SK-N-DZ (cell line): ENCODE results near the gene ENDOD1.

ENCODE experiments used
- DNase-seq: peaks from one replicate; pipeline ENCODE4 v3.0.0-alpha.2; 2015; ENCODE audit warnings: low spot score

ENDOD1 gene

GRCh38 chr11:95170294-95170693, 80.6 kb downstream of the ENDOD1 start:
- DNase-seq = no peak

DNA sequence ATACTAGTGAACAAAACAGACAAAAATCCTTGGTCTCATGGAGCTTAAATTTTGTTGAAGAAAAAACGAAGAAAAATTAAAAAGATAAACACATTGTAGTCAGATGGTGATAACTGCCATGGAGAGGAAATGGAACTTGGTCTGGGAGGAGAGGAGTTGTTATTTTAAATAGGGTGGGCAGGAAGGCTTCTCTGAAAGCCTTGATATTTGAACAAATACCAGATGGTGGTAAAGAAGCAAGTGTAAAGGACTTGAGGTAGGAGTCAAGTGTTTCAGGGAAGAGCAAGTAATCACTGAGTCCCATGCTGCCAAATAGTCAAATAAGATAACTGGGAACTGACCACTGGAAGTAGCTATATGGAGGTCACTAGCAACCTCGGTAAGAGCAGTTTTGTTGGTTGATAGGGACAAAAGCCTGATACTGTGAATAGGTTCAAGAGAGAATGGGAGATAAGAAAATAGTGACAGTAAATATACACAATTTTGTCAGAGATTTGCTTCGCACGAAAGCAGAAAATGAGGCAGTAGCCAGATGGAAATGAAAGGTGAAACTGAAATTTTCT, 86.3 kb downstream of the ENDOD1 start:
- DNase-seq = no peak
